OCI-LY7 (cell line): ENCODE results near the gene ZBTB20.

Source experiments
- EZH2phosphoT487 ChIP-seq: fragments of 200-600 bp; sonication (generic); IDR thresholded peaks from 2 replicates; pipeline ENCODE4 v1.6.1; 2018; ENCODE audit warnings: low read depth, borderline replicate concordance, mild to moderate bottlenecking, mixed run types, antibody characterized with exemption, low read length, moderate library complexity, mixed read lengths
- TF ChIP-seq, protein P1 (sequence below): fragments of 200-600 bp; sonication (generic); conservative IDR thresholded peaks from 2 replicates; pipeline ENCODE4 v1.5.1; 2014; ENCODE audit warnings: mild to moderate bottlenecking, antibody characterized with exemption, low read length, moderate library complexity, mixed read lengths

DNA sequence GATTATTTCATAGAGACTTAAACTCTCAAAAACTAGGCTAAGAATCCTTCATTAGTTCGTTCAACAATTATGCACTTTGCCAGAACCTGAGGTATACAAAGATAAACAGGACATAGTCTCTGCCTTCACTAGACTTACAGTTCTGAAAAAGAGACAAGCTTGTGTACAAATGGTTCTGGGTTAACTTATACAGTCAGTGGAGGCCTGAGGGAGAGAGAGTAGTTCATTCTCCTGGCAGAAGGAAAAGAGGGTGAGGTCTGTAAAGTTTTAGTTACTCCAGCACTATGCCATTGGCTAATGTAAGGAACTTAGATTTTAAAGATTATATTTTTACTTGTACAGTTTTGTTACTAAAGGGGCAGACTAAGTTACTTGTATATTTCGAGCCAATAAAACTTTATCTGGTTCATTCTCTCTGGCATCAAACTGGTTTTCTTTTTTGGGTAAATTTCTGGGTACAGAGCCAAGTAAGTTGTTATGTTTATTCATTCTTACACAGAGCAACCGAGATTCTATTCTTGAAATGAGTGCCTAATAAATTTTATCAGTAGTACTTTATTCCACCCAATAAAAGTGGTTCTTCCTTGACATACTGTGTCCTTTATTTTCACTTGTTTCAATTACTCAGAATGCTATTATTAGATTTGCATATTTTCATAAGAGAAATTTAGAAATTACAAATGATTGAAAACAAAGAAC is 574.6 kb downstream of the ZBTB20 start:
- TF ChIP-seq, protein P1, sequence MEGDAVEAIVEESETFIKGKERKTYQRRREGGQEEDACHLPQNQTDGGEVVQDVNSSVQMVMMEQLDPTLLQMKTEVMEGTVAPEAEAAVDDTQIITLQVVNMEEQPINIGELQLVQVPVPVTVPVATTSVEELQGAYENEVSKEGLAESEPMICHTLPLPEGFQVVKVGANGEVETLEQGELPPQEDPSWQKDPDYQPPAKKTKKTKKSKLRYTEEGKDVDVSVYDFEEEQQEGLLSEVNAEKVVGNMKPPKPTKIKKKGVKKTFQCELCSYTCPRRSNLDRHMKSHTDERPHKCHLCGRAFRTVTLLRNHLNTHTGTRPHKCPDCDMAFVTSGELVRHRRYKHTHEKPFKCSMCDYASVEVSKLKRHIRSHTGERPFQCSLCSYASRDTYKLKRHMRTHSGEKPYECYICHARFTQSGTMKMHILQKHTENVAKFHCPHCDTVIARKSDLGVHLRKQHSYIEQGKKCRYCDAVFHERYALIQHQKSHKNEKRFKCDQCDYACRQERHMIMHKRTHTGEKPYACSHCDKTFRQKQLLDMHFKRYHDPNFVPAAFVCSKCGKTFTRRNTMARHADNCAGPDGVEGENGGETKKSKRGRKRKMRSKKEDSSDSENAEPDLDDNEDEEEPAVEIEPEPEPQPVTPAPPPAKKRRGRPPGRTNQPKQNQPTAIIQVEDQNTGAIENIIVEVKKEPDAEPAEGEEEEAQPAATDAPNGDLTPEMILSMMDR, result no peak
- TF ChIP-seq EZH2phosphoT487, result no peak
